Prostate gland (tissue), 2 donors: Measurements from ENCODE around the gene BDH1.
A peak's percentile ranks its signal among the peaks of the same experiment; 100 is the strongest.

ENCODE experiments used
- POLR2A ChIP-seq: fragments of 450-650 bp; IDR thresholded peaks from one replicate; pipeline ENCODE4 v1.6.1; 2016; ENCODE audit warnings: antibody characterized with exemption, mild to moderate bottlenecking
- TF ChIP-seq, protein P1 (sequence below), 4 experiments: fragments of 200-600 bp in 2 of 4; fragments of 450-650 bp in 2 of 4; sonication (generic) in 2 of 4; IDR thresholded peaks; 1 replicate in 3 of 4; 2 replicates in 1 of 4; pipeline ENCODE4 v1.5.1; 2016 to 2019; ENCODE audit warnings: antibody characterized with exemption in 4 of 4, mild to moderate bottlenecking in 2 of 4, moderate library complexity in 2 of 4

DNA sequence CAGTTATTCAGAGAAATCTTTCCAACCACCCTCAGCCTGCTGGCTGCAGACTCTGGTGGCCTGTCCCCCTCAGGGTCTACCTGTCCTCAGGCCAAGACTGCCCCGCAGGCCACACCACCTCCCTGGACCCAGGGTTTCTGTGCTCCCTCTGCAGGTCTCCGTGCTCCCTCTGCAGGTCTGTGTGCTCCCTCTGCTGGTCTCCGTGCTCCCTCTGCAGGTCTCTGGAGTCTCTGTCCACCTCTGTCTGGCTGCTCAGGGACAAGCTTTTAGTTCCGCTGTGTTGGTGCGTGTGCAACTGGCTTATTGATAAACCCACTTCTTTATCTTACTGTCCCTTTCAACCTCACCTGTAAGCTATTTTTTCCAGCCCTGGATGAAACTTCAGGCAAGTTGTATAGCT is 30.1 kb downstream of the BDH1 start:
- TF ChIP-seq, protein P1, sequence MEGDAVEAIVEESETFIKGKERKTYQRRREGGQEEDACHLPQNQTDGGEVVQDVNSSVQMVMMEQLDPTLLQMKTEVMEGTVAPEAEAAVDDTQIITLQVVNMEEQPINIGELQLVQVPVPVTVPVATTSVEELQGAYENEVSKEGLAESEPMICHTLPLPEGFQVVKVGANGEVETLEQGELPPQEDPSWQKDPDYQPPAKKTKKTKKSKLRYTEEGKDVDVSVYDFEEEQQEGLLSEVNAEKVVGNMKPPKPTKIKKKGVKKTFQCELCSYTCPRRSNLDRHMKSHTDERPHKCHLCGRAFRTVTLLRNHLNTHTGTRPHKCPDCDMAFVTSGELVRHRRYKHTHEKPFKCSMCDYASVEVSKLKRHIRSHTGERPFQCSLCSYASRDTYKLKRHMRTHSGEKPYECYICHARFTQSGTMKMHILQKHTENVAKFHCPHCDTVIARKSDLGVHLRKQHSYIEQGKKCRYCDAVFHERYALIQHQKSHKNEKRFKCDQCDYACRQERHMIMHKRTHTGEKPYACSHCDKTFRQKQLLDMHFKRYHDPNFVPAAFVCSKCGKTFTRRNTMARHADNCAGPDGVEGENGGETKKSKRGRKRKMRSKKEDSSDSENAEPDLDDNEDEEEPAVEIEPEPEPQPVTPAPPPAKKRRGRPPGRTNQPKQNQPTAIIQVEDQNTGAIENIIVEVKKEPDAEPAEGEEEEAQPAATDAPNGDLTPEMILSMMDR (IDR thresholded peaks at IDR 0.05): peak in 2 of 4 experiments; percentile 9 to 46
- no peak for TF ChIP-seq POLR2A
